Brain pericyte (primary cell): ENCODE results near the gene TBC1D1.
"Not testable (repeated sequence)": the region's sequence is repeated elsewhere in the genome, so short reads cannot be mapped to it uniquely, and the experiment has no call there.

Source experiments
- DNase-seq: peaks from one replicate; pipeline ENCODE4 v3.0.0-alpha.2; 2012; ENCODE audit warnings: low read depth, low spot score

The TBC1D1 gene

DNA sequence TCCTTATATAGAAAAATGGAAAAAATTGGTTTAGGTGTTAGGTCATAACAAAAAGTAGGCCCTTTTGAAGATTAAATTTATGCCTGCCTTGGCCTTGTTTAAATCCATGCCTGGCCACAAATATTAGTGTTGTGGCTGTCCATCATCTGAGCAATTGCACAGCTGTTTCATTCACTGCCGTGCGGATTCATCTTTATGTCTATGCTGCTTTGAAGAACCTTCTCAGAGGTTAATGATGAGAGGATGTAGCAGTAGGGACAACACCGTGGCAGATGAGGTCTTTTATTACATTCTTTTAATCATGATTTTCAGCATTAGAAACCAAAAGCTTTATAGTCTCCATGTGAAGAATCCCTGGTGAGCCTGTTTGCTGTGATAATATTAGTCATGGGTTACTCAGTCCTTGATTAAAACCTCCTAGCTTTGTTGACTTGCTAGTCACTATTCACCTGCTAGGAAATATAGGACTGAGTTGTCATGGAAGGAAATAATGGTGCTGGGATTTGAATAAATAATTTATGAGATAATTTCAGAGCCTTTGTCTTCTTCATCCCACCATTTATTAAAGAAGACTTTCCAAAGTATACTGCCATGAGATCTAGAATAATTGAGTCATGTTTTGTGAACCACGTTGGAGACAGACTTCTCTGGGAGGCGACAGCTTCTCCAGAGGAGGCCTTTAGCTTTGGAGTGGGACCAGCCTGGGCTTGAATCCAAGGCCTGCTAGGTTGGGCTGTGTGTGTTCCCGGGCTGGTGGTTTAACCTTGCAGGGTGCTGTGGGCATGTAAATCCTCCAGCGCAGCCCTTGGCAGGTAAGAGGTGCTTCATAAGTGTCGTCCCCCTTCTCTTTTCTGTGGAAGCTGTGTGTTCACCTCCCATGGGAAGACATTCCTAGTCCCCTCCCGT lies 122.8 kb downstream of the TBC1D1 start:
- DNase-seq: no peak

DNA sequence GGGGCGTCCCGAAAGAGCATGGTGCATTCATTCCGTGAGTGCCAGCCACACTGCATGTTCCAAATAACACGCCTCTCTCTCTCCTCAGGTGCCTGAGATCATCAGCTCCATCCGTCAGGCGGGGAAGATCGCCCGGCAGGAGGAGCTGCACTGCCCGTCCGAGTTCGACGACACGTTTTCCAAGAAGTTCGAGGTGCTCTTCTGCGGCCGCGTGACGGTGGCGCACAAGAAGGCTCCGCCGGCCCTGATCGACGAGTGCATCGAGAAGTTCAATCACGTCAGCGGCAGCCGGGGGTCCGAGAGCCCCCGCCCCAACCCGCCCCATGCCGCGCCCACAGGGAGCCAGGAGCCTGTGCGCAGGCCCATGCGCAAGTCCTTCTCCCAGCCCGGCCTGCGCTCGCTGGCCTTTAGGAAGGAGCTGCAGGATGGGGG lies 123.6 kb downstream of the TBC1D1 start:
- DNase-seq: no peak

DNA sequence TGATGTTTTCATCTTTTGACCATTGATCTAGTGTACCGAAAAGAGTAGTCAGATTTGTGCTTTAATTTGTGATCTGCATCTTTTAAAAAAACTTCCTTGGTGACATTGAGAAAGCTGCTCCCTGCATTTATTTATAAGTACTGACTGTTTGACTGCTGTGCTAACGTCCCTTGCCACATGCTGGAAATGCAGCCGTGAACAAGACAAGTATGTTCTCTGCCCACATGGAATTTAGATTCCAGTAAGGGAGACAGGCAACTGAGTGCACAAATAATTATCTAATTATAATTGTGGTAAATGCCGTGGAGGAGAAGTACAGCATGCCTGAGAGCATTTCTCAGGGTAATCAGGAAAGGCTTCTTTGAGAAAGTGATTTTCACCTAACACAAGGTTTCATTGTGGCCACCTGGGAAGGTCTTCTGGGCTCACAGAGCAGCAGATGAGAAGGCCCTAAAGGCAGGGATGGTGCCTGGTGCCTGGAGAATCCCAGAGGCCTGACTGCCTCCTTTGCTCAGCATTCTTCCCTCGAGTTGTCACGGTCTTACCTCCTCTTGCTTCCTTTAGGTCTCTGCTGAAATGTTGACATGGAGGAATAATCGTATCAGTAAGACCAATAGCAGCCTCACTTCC lies 125.1 kb downstream of the TBC1D1 start:
- DNase-seq: no peak

DNA sequence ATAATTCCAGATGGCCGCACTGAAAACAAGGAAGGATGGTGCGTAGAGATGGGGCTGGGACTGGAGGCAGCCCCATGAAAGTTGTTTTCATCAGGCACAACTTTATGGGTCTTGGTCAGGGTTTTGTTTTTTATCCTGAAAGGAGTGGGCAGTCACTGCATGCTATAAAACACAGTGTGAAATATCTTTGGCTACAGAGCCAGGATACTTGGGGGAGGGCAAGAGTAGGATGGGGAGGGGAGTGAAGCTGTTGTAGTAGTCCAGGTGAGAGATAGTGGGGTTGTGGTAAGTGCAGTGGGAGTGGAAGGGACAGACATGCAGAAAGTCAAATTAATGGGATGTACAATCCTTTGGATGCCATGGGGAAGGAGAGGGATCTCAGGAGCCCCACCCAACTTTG lies 125.8 kb downstream of the TBC1D1 start:
- no peak for DNase-seq

DNA sequence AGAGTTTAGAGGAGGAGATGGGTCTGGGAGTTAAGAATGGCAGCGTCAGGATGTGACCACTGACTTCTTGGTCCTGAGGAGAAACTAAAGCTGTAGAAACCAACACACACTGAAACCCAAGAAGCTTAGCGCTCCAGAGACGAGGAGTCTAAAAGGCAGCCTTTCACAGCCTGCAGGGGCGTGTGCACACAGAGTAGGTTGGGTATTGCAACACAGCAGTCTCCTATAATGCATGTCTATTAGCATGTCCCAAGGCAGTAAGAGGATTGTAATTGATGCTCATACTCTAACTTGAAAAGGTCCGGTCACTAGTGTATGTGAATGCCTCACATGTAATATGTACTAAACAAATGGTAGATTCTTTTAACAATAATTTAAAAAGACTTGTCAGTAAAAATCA lies 126.7 kb downstream of the TBC1D1 start:
- DNase-seq: no peak

DNA sequence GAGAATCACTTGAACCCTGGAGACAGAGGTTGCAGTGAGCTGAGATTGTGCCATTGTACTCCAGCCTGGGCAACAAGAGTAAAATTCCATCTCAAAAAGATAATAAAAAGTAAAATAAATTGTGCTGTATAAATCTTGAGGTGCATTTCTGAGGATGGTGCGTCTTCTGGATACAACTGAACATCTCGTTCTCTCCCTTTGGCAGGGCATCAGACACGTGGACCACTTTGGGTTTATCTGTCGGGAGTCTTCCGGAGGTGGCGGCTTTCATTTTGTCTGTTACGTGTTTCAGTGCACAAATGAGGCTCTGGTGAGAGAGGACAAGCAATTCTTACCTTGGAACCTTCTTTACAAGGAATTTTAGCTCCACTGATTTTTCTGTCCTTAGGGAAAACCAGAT lies 129.5 kb downstream of the TBC1D1 start:
- DNase-seq: no peak

DNA sequence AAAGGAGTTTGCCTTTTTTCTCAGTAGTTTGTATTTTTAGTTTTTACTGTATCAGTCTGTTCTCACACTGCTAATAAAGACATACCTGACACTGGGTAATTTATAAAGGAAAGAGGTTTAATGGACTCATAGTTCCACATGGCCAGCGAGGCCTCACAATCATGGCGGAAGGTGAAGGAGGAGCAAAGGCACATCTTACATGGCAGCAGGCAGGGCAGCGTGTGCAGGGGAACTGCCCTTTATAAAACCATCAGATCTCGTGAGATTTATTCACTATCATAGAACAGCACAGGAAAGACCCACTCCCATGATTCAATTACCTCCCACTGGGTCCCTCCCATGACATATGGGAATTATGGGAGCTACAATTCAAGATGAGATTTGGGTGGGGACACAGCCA lies 130.1 kb downstream of the TBC1D1 start:
- DNase-seq: not testable (repeated sequence)

DNA sequence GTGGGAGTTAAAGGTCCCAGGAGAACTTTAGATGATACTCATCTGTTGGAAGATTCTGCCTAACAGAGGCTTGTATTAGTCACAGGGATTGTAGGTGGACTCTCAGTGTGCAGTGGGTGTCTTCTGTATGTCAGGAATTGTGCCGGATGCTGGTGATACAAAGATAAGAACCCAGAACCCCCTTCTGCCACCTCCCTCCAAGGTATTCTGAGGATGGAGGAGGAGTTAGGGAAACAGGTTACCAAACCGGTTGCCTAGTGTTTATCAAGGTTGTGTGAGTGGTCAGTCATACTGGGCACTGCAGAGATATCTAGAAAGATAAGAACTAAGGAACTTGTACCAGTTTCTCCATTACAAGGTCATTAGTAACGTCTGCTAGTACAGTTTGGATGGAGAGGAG lies 130.9 kb downstream of the TBC1D1 start:
- no peak for DNase-seq

DNA sequence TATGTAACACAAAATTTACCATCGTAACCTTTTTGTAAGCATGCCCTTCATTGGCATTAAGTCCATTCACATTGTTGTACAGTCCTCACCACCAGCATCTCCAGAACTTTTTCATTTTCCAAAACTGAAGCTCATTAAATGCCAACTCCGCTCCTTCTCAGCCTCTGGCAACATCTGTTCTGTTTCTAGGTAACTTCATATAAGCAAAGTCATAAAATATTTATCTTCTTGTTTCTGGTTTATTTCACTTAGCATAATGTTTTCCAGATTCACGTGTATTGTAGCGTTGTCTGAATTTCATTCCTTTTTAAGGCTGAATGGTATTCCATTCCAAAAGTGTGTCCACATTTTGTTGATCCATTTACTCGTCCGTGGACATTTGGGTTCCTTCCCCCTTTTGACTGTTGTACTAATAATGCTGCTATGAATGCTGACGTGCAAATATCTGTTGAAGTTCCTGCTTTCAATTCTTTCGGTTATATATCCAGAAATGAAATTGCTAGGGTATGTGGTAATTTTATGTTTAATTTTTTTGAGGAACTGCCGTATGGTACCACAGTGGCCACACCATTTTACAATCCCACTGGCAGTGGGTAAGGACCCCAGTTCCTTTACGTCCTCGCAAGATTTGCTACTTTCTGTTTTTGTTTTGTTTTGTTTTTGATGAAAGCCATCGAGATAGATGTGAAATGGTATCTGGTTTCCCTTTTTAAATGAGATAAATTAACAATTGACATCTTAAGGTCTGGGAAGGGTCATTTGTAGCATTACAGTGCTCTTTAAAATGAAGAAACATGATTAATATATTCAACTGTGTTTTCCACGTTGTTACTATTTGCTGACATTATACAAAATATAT lies 132.7 kb downstream of the TBC1D1 start:
- DNase-seq: no peak

DNA sequence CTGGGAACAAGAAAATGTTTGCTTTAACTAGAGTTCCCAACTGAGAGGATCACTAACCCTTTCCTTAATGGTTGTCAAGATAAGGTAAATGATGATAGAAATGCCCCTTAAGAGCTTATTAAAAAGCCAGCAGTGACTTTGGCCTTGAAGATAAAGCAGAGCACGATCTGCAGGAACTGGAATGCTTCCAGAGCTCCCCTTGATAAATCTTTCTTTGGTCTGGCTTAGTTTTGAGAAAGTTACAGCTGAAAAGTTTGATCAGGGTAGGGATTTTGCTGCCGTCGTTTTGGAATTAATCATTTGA lies 133.3 kb downstream of the TBC1D1 start:
- DNase-seq: no peak

DNA sequence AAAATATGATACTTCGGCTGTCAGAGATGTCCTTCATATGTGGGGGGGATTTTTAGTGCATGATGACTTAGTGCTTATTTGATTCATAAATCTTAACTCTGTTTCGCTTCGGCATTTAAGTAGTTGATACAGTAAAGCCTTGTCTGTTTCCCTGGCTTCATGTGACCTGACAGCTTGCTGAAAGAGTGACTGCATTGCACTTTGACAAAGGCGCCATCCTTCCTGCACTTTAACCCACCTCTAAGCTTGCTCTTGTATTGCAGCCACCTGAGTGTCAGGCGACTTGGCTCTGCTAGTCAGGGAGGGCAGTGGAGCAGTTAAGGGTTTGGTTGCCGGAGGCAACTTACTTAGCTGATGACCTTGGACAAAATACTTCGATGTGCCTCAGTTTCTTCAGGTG lies 134.8 kb downstream of the TBC1D1 start:
- no peak for DNase-seq

DNA sequence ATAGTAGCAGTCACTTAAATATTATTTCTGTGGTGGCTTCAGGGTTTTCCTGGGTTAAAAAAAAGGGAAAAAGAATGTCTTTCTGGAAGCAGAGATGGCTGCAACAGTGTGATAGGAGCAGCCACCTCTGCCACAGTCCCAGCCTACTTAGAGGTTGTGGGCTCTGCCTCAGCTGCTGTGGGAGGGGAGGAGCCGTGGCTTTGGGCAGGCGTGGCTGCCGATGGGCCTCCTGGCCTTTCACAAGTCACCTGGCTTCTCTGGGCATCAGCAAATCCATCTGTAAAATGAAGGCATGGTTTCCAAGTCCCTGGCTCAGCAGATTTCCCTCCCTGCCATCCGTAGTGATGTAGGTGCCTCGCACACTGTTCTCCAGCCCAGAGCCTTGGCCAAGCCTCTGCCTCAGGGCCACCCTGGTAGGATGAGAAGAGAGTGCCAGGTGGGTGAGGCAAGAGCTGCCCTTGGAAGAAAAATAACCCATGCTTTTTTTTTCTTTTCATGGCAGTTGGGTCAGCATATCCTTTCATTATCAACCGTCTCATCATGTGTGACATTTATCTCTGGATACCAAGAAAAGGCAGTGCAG lies 135.4 kb downstream of the TBC1D1 start:
- no peak for DNase-seq

DNA sequence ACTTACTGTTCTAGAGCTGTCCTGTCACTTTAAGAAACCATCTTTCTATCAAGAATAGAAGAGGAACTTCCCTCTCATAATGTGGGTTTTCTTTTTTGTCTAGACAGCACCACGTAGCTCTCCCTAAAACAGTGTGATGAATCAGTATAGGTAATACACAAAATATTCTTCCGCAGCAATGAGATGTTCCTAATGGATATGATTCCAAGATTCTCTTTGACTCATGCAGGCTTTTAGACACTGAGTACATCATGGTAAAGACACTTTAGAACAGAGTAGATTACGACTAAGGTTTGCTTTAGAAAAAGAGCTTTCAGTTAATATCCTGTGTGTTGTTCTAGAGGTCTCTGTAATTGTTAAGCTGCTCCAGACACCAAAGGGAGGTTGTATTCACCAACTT lies 139.1 kb downstream of the TBC1D1 start:
- DNase-seq: no peak

DNA sequence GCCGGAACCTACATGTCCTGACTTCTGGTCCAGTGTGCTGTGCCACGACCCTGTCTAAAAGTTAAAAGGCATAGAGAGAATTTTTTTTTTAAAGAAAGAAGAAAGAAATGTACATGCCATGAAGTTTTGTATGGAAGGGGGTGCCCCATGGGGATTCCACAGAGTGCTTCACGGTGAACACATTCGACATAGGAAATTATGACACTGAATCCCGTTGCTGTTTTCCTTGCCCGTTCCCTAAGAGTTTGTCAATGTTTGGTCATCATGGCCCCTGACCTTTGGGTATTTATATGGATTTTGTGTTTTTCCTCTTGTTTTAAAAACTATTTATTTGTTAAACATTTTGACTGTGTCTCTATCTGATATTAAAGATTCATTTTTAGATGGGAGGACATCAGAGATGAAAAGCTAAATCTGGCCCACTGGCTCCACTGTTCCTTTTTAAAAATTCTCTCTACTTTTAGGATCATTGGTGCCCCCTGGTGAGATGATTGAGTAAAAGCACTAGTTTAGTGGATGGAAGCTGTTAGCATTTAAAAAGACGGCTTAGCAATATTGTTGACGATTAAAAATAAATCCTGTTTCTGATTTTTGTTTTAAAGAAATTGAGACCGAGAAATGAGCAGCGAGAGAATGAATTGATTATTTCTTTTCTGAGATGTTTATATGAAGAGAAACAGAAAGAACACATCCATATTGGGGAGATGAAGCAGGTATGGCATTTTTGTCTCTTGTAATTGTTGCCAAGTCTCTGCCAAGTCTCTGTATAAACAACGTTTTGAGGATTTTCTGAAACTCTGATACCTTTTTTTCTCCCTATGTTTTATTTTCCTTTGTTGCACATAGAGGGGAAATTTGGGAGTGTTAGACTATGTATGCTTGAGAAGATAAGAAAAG lies 144.3 kb downstream of the TBC1D1 start:
- no peak for DNase-seq

DNA sequence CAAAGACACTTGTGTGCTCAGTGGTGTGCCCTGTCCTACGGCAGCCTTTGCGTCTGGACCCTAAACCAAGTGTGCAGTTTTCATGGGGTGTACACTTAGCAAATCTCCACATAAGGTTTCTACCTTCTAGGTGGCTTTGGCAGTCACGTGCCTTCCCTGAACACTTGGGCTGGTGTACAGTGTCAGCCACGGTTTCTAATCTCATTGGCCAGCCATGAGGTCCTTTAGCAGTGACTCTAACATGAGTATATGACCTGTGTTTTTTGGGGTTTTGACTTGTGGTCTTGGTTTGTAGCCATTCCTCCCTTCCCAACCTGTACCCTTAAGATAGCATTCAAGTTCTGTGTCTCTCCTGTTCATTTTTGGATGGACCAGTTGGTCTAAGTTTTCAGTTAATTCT lies 145.7 kb downstream of the TBC1D1 start:
- no peak for DNase-seq

DNA sequence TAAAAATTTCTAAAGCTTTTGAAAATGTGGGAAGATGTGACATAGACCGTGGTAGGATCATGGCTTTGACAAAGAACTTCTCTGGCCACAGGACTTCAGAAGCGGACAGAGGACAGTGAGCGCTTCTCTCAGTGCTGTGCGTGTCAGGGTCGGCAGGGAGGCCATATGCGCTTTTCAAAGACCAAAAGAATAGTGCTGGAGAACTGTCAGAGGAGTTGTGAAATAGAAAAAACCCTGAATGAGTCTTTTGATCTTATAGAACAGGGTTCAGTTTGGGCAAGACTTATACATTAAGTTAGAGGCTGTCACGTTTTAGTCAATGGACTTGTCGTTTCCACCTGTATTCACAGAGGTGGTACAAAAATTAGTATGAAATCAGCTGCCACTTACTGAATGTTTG lies 146.7 kb downstream of the TBC1D1 start:
- DNase-seq: no peak

DNA sequence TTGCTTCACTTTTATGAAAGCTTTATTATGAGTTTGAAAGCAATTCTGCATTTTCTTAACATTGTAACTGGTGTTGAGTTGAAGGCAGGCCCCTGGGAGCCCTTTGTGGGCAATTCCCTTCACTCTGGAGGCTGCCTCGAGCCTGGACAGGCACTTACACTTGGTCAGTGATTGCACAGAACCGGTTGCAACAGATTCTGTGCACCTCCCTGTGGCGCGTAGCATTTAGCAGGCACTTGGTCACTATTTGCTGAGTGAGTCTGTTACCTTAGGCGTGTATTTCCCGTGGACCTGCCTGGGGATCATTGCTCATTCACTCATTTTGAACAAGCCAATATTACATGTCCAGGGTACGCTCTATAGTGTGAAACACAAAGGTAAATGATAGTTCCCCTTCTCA lies 149.7 kb downstream of the TBC1D1 start:
- DNase-seq: no peak

DNA sequence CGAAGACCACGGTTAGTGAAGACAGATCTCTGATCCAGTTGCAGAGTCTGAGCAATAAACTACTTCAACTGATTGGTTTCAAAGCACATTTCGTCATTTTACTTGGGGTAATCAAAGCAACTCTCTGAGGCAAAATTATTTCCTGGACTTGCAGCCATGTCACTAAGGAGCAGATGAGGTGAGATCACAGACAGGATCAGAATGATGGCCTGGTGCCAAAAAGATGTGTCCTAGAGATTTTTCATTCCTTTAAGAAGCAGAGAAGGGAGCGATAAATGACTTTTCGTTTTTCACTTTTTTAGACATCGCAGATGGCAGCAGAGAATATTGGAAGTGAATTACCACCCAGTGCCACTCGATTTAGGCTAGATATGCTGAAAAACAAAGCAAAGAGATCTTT lies 153.2 kb downstream of the TBC1D1 start:
- no peak for DNase-seq

DNA sequence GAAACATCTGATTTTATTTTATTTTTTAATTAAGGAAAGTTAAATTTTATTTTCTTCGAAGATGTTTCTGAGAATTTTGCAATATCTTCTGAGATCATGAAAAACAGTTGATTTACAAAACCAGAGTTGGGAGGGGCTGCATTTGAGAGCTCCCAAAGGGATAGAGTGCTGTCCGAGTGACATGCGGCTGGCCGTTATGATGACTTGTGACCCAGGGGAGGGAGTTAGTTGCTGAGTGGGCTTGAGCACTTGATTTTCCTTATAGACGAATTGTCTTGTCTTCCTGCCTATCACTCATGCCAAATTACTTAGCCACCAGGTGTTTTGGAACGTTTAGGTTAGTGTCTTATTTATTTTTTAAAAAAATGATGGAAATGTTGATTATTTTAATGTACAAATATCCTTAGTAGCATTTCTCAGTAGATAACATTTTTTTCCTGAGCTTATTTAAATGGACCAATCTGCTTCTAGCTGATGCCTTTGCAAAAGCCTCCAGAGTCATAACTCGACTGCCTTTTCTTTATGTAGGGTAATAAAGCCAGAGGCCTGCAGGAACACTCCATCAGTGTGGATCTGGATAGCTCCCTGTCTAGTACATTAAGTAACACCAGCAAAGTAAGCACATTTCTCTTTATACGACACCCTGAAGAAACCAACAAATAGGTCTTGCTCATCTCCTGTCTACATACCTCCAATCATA lies 154.6 kb downstream of the TBC1D1 start:
- no peak for DNase-seq

DNA sequence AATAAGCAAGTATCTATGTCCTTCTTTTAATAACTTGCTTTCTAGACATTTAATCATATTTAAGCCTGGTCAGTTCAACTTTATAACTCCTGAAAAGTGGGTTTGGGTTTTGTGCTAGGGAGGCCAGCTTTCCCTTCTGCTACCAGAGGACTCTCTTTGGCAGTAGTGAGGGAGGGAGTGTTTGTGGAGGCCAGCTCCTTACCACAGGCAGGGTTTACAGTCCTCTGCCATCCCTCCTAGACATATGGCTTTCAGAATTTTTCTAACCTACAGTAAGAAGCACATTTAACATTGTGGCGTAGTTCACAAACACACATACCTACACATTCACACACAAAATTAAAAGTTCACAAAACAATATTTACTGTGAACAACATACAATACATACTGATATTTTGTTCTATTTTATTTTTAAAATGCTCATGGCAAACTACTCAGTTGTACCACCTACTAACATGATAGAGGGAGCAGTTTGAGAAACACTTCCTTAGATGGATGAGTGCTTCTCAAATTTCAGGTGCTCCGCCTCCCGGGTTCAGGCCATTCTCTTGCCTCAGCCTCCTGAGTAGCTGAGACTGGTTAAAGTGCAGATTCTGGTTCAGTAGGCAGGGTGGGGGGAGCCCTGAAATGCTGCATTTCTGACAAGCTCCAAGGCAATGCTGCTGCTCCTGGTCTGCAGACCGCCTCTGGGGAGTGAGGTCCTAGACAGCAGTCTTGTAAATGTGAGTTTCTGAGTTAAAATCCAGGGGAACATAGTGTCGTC lies 156.0 kb downstream of the TBC1D1 start:
- DNase-seq: no peak
